H9 (cell line): ENCODE measurements around the gene MFSD2B. TPM values are rescaled to one million over a fixed set of nuclear protein-coding genes. Genes with fewer than 3 reads are reported as not detected.

ENCODE experiments used
- DNase-seq: peaks from one replicate; pipeline ENCODE4 v3.0.0-alpha.2; 2017
- H2AFZ ChIP-seq: one replicate; pipeline ENCODE4 v1.6.1; 2013; ENCODE audit warnings: mild to moderate bottlenecking, low read length, control low read depth, moderate library complexity
- H2AK5ac ChIP-seq: 2 replicates; pipeline ENCODE4 v1.6.1; 2013; ENCODE audit warnings: low read length, control low read depth, mixed read lengths; ENCODE audit not compliant: insufficient read length
- H2BK120ac ChIP-seq: one replicate; pipeline ENCODE4 v1.6.1; 2013; ENCODE audit warnings: low read depth, mild to moderate bottlenecking, low read length, control low read depth, inconsistent platforms; ENCODE audit not compliant: poor library complexity, severe bottlenecking
- H2BK12ac ChIP-seq: 2 replicates; pipeline ENCODE4 v1.6.1; 2013; ENCODE audit warnings: low read length, control low read depth, mixed read lengths, low read depth; ENCODE audit not compliant: insufficient read length
- H2BK15ac ChIP-seq: 2 replicates; pipeline ENCODE4 v1.6.1; 2013; ENCODE audit warnings: low read depth, low read length, control low read depth
- H2BK20ac ChIP-seq: one replicate; pipeline ENCODE4 v1.6.1; 2013; ENCODE audit warnings: low read depth, mild to moderate bottlenecking, low read length, control low read depth, inconsistent platforms; ENCODE audit not compliant: poor library complexity, severe bottlenecking
- H2BK5ac ChIP-seq: 2 replicates; pipeline ENCODE4 v1.6.1; 2013; ENCODE audit warnings: low read length, control low read depth, mixed read lengths; ENCODE audit not compliant: insufficient read length
- H3K14ac ChIP-seq: 2 replicates; pipeline ENCODE4 v1.6.1; 2013; ENCODE audit warnings: low read length, control low read depth; ENCODE audit not compliant: insufficient read depth
- H3K18ac ChIP-seq: 2 replicates; pipeline ENCODE4 v1.6.1; 2013; ENCODE audit warnings: low read depth, mild to moderate bottlenecking, mixed read lengths, low read length, control low read depth; ENCODE audit not compliant: insufficient read length
- H3K23ac ChIP-seq: 2 replicates; pipeline ENCODE4 v1.6.1; 2013; ENCODE audit warnings: low read length, control low read depth, mixed read lengths, low read depth; ENCODE audit not compliant: insufficient read length
- H3K23me2 ChIP-seq: 2 replicates; pipeline ENCODE4 v1.6.1; 2013; ENCODE audit warnings: low read depth, mild to moderate bottlenecking, mixed read lengths, low read length, control low read depth; ENCODE audit not compliant: insufficient read length, poor library complexity, severe bottlenecking
- H3K27ac ChIP-seq: 2 replicates; pipeline ENCODE4 v1.5.1; 2013; ENCODE audit warnings: low read length, control low read depth, mixed read lengths, low read depth; ENCODE audit not compliant: insufficient read length
- H3K27me3 ChIP-seq: 2 replicates; pipeline ENCODE4 v1.6.1; 2013; ENCODE audit warnings: low read length, control low read depth, inconsistent platforms; ENCODE audit not compliant: insufficient read depth
- H3K4ac ChIP-seq: 2 replicates; pipeline ENCODE4 v1.6.1; 2013; ENCODE audit warnings: low read depth, mild to moderate bottlenecking, control low read depth, inconsistent platforms, low read length, moderate library complexity
- H3K4me1 ChIP-seq: 2 replicates; pipeline ENCODE4 v1.6.1; 2013; ENCODE audit warnings: low read length, control low read depth, inconsistent platforms; ENCODE audit not compliant: insufficient read depth
- H3K4me2 ChIP-seq: 2 replicates; pipeline ENCODE4 v1.6.1; 2013; ENCODE audit warnings: low read length, control low read depth, mixed read lengths; ENCODE audit not compliant: insufficient read length, insufficient read depth
- H3K56ac ChIP-seq: 2 replicates; pipeline ENCODE4 v1.6.1; 2013; ENCODE audit warnings: low read depth, mild to moderate bottlenecking, mixed read lengths, low read length, control low read depth; ENCODE audit not compliant: insufficient read length
- H3K79me1 ChIP-seq: 2 replicates; pipeline ENCODE4 v1.6.1; 2013; ENCODE audit warnings: low read depth, mild to moderate bottlenecking, moderate library complexity, low read length, control low read depth, inconsistent platforms; ENCODE audit not compliant: insufficient read depth, poor library complexity, severe bottlenecking
- H3K79me2 ChIP-seq: 2 replicates; pipeline ENCODE4 v1.6.1; 2013; ENCODE audit warnings: low read length, control low read depth, inconsistent platforms; ENCODE audit not compliant: insufficient read depth
- H3K9ac ChIP-seq: 2 replicates; pipeline ENCODE4 v1.6.1; 2013; ENCODE audit warnings: low read length, control low read depth, mixed read lengths; ENCODE audit not compliant: insufficient read length; ENCODE audit errors: extremely low read depth
- H3K9me3 ChIP-seq: one replicate; pipeline ENCODE4 v1.6.1; 2013; ENCODE audit warnings: low read depth, low read length, inconsistent platforms; ENCODE audit not compliant: control insufficient read depth
- H3T11ph ChIP-seq: one replicate; pipeline ENCODE4 v1.6.1; 2013; ENCODE audit warnings: mild to moderate bottlenecking, low read length, control low read depth, inconsistent platforms
- H4K20me1 ChIP-seq: one replicate; pipeline ENCODE4 v1.6.1; 2013; ENCODE audit not compliant: control insufficient read depth, insufficient read length, insufficient read depth
- H4K5ac ChIP-seq: 2 replicates; pipeline ENCODE4 v1.6.1; 2013; ENCODE audit warnings: low read depth, mild to moderate bottlenecking, mixed read lengths, low read length, control low read depth; ENCODE audit not compliant: insufficient read length
- H4K8ac ChIP-seq: replicated peaks from 2 replicates; pipeline ENCODE4 v1.6.1; 2013; ENCODE audit warnings: low read length, control low read depth, mixed read lengths, low read depth; ENCODE audit not compliant: insufficient read length
- H4K91ac ChIP-seq: 2 replicates; pipeline ENCODE4 v1.6.1; 2013; ENCODE audit warnings: low read depth, mild to moderate bottlenecking, moderate library complexity, mixed read lengths, low read length, control low read depth; ENCODE audit not compliant: insufficient read length
- H3K27ac Mint-ChIP-seq, 3 experiments: 2 replicates in 2 of 3; 3 replicates in 1 of 3; pipeline ENCODE4 v1.8.0; 2020 to 2021; ENCODE audit warnings: mixed read lengths in 3 of 3, mild to moderate bottlenecking in 1 of 3, moderate library complexity in 1 of 3
- H3K27me3 Mint-ChIP-seq: 2 replicates; pipeline ENCODE4 v1.8.0; 2021; ENCODE audit warnings: low read depth, mild to moderate bottlenecking, moderate library complexity, mixed read lengths
- H3K36me3 Mint-ChIP-seq, 3 experiments: 2 replicates in 2 of 3; 3 replicates in 1 of 3; pipeline ENCODE4 v1.8.0; 2020 to 2021; ENCODE audit warnings: low read depth in 3 of 3, mixed read lengths in 3 of 3; ENCODE audit not compliant: insufficient read depth in 1 of 3
- H3K4me1 Mint-ChIP-seq, 2 experiments: 2 replicates each; pipeline ENCODE4 v1.8.0; 2020; ENCODE audit warnings: mixed read lengths in 2 of 2
- H3K4me3 Mint-ChIP-seq, 2 experiments: 2 replicates in 1 of 2; 3 replicates in 1 of 2; pipeline ENCODE4 v1.8.0; 2020 to 2021; ENCODE audit warnings: mild to moderate bottlenecking in 2 of 2, mixed read lengths in 2 of 2, moderate library complexity in 1 of 2
- H3K9me3 Mint-ChIP-seq, 2 experiments: 2 replicates in 1 of 2; 3 replicates in 1 of 2; pipeline ENCODE4 v1.8.0; 2020; ENCODE audit warnings: mild to moderate bottlenecking in 2 of 2, mixed read lengths in 2 of 2, moderate library complexity in 1 of 2
- CTCF ChIP-seq: fragments of 200-600 bp; sonication (generic); conservative IDR thresholded peaks from 3 replicates; pipeline ENCODE4 v1.8.0; 2021; ENCODE audit warnings: antibody characterized with exemption, mild to moderate bottlenecking
- WGBS: extraction: QIAGEN DNeasy Blood & Tissue Kit; methylation state at CpG from one replicate; pipeline ENCODE4 v1.1.7; 2013; ENCODE audit warnings: missing lambda C conversion rate, low lambda C conversion rate, mixed read lengths; ENCODE audit not compliant: insufficient read length; ENCODE audit errors: extremely low coverage; 5-methylcytosine and 5-hydroxymethylcytosine counted together
- total RNA-seq: library from RNA; stranded (reverse); gene quantifications from 2 replicates; pipeline ENCODE4 v1.2.1, GENCODE V29; 2021

The MFSD2B gene
- total RNA-seq, 1 experiment from 2014 or later: 1.3 TPM

- Mint-ChIP-seq H3K9me3 (no peaks in the 10 kb centered on the region), H3K36me3 (no peaks in the 10 kb centered on the region; a peak in 1 of 7 replicates), H3K27ac (no peak overlapping the region), H3K4me3 (no peak overlapping the region), H3K4me1 (peaks cover 26 to 30% of the 10 kb centered on the region in 2 experiments), H3K27me3 (peaks cover 15% of the 10 kb centered on the region)
- Histone ChIP-seq H2BK12ac (no peak overlapping the region), H2AFZ (no peak overlapping the region), H3K9ac (no peak overlapping the region), H3K23ac (no peak overlapping the region), H4K5ac (no peak overlapping the region), H2BK20ac (no peak overlapping the region), H2BK120ac (no peak overlapping the region), H3K79me1 (no peaks in the 10 kb centered on the region), H3K27ac (no peak overlapping the region), H3T11ph (no peak overlapping the region), H4K91ac (no peak overlapping the region), H3K4me1 (no peaks in the 10 kb centered on the region; the same call in 1 of the 2 replicates), H3K14ac (no peak overlapping the region), H3K27me3 (no peaks in the 10 kb centered on the region; the same call in 1 of the 2 replicates), H4K8ac (no peak overlapping the region), H3K4me2 (no peak overlapping the region), H2BK5ac (no peak overlapping the region), H2AK5ac (no peak overlapping the region), H3K23me2 (peaks cover 2% of the 10 kb centered on the region), H2BK15ac (no peak overlapping the region), H4K20me1 (no peaks in the 10 kb centered on the region), H3K79me2 (no peaks in the 10 kb centered on the region), H3K56ac (no peak overlapping the region), H3K18ac (no peak overlapping the region), H3K4ac (no peak overlapping the region), H3K9me3 (no peaks in the 10 kb centered on the region)
- WGBS: no CpG with 5 or more reads among the region's 7 CpGs
- no peak for TF ChIP-seq CTCF
- DNase-seq: no peak
These were observed 1.6 kb downstream of the MFSD2B start for GRCh38 chr2:24011250-24012104.
